Measurements from ENCODE around the gene CYP19A1.

DNA sequence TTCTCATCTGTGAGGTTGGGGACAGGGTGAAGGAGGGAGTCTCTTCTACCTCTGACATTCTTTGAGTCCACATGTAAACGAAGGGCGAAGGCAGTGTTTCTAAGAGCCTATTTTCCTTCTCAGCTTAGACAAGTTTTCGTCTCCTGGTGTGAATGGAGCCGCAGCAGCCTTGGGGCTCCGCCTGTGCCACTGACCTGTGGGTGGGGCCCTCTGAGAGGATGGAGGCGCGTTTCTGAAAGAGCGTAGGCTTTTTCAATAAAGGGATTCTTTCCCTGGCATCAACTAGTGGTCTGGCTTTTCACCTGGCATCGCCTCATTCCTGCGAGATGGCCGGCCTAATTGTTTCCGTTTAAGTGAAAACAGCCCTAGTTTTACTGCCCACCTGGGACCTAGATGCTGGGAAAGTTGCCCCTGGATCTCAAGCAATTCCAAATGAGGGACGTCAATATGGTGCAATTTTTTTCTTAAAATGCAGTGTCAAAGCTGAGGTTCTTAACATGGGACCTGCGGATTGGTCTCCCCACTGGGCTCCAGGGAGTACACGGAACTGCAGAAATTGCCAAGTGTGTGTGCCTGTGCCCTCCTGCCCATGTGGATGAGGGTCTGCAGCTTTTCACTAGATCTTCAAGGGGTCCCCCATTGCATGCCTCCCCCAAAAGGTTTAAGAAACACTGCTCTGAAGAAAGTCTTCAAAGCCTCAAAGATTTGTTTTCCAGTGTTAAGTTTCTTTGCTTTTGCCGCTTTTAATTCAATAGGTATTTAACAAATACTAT is 4.0 kb upstream of the CYP19A1 start:
- TF ChIP-seq, protein P1, sequence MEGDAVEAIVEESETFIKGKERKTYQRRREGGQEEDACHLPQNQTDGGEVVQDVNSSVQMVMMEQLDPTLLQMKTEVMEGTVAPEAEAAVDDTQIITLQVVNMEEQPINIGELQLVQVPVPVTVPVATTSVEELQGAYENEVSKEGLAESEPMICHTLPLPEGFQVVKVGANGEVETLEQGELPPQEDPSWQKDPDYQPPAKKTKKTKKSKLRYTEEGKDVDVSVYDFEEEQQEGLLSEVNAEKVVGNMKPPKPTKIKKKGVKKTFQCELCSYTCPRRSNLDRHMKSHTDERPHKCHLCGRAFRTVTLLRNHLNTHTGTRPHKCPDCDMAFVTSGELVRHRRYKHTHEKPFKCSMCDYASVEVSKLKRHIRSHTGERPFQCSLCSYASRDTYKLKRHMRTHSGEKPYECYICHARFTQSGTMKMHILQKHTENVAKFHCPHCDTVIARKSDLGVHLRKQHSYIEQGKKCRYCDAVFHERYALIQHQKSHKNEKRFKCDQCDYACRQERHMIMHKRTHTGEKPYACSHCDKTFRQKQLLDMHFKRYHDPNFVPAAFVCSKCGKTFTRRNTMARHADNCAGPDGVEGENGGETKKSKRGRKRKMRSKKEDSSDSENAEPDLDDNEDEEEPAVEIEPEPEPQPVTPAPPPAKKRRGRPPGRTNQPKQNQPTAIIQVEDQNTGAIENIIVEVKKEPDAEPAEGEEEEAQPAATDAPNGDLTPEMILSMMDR (IDR thresholded peaks at IDR 0.05), result no peak
- TF ChIP-seq EZH2phosphoT487 (IDR thresholded peaks at IDR 0.05) (no peak), EZH2 (IDR thresholded peaks at IDR 0.05) (peak; percentile 9)
